Stimulated activated CD4-positive, alpha-beta T cell treated with anti-CD3 and anti-CD28 coated beads, Interleukin-1b, Interleukin-23, amount 100 ng/mL, for 24 hours (primary cell): ENCODE results near the gene OGN.

Experiments
- DNase-seq, 4 experiments: peaks; one replicate each; pipeline ENCODE4 v3.0.0-alpha.2; 2020; ENCODE audit warnings: low read depth in 4 of 4, low spot score in 1 of 4

OGN gene

DNA sequence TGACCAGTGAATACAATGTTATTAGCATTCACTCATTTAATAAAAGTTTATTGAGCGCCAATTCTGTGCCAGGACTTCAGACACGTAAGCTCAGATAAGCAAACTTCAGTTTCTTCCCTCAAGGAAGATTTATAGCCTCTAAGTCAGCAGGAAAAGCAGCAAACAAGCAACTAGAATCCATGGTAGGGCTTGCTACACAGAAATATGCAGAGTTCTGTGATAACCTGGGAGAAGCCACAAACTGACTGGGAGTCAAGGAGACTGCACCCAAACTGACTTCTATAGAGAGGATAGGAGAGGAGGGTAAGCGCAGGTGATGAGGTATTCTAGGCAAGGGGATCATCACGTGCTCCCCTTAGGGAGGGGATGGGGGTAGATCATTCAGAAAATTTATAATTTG lies 1.4 kb upstream of the OGN start:
- no peak for DNase-seq

GRCh38 chr9:92402826-92403745 lies 1.3 kb downstream of the OGN start:
- no peak for DNase-seq

DNA sequence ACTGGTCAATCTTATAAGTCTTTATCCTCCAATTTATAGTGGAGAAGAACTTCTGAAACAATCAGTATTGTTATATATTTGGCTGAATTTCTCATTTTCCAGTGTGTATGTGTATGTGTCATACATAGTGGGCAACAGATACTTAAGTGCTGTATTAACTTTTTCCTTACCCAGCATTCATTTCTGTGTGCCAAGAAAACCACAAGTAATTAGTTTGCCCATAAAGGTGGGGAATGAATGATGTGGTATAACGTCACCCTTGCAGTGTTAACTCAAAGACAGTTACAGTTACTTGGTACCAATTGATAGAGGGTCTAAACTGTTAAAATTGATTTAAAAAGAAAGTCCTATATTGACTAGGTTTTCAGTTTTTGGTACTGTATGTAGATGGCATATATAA lies 2.0 kb downstream of the OGN start:
- DNase-seq, result no peak

DNA sequence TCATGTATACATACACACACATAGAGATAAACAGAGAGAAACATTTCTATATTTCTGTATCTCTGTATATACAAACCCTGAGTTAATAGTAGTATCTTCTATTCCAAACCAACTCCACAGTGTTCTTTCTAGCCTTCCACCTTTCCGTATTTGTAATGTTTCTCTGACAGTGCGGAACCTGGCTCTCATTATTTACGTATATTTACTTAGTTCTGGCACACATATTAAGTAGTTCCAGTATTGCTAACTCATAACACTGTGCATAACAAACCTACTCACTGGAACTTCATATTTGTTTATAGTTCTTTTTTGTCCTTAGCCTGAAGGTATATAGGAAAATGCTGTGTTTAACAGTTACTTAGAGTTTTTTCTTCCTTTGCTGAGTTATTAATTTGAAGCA lies 6.5 kb downstream of the OGN start:
- DNase-seq, result no peak

GRCh38 chr9:92395617-92396016 lies 8.8 kb downstream of the OGN start:
- DNase-seq, result no peak

DNA sequence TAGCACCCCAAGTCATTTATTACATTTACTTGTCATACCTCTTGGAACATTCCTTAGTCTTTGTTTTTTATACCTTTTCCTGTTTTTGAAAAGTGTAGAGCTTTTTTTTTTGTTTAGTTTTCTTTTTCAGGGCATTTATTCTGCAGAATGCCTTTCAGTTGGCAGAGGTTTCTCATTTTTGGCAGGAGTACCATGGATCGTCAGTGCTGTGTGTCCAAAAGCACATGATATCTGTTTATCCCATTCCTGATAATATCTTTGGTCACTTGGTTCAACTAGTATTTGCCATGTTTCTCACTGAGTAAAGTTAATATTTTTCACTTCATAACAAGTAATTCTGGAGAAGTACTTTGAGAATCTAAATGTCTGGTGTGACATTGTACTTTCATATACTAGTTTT lies 10.7 kb downstream of the OGN start:
- no peak for DNase-seq

- DNase-seq, result no peak
Observed at GRCh38 chr9:92392690-92393089, 11.7 kb downstream of the OGN start.

DNA sequence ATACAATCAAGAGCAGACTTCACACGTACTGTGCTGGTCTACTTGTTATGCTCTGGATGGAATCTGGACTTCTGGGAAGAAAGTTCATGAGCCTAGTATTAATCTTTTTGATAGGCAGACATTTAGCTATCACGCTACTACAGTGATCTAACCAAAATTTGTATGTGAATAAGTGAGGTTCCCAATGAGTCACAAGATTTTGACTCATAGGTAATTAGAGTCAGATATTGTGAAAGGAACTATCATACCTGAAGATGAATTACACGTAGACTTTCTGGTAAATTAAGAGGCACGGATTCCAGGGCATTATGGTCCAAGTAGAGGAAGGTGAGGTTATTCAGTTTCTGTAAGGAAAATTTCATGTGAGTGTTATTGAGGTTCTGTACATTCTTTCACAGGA lies 18.4 kb downstream of the OGN start:
- no peak for DNase-seq

DNA sequence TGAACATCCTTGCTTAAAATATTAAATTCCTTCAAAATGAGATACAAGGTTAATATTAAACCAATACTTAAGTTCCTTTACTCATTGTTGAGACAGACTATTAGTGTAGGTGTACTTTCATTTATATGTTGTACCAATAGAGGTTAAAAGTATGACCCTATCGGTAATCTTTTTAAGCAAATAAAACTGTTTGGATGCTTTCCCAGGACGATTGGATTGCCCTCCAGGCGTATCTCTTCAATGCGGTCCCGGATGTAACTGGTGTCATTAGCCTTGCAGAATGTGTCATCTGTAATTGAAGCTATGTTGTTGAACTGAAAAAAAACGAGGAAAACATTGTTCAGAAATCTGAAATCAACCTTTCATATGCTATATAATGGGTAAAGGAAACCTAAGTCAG lies 18.9 kb downstream of the OGN start:
- no peak for DNase-seq

DNA sequence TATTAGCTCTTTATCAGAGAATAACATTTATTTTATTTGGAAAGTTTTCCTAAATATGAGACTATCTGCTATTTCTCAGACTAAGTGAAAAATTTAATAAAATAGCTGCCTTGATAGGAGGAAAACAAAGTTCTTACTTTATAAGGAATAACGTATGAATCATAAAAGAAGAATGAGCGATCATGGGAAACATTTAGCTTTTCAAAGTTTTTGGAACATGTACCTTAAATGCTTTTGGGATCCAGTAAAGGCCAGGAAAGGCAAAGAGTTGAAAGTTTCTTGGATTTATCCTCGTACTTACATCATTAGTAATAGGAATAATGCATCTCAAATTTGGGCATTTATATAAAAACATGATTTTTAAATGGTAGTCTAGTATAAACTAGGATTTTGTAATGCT lies 19.4 kb downstream of the OGN start:
- DNase-seq, result no peak

GRCh38 chr9:92384375-92384774 lies 20.0 kb downstream of the OGN start:
- DNase-seq, result no peak

GRCh38 chr9:92381775-92382174 lies 22.6 kb downstream of the OGN start:
- DNase-seq, result no peak

- no peak for DNase-seq
Observed at GRCh38 chr9:92380603-92381002, 23.8 kb downstream of the OGN start.

- DNase-seq, result no peak
Observed at GRCh38 chr9:92378865-92379560, 25.4 kb downstream of the OGN start.

- DNase-seq, result no peak
Observed at GRCh38 chr9:92377876-92378275, 26.5 kb downstream of the OGN start.

GRCh38 chr9:92373167-92373566 lies 31.2 kb downstream of the OGN start:
- no peak for DNase-seq

GRCh38 chr9:92369075-92369474 lies 35.3 kb downstream of the OGN start:
- no peak for DNase-seq

- DNase-seq, result no peak
Observed at GRCh38 chr9:92360083-92360482, 44.3 kb downstream of the OGN start.

GRCh38 chr9:92359394-92359995 lies 44.9 kb downstream of the OGN start:
- no peak for DNase-seq

DNA sequence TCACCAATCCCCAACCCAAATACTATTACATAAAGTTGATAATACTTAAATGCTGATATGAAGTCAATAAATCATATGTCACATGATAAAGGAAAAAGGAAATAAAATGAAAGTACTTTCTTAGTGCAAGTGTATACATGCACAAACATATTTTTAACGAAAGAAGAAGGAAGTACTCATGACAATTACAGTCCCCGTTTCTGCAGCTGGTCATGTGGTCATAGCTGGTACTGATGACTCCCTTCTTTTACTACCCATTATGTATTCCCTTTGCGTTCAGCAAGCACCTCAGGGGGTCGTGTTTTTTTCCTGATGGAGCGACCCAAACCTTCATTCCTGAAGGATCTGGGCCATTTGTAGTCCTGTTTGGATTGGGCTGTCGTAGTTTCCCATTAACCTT lies 51.3 kb downstream of the OGN start:
- no peak for DNase-seq

DNA sequence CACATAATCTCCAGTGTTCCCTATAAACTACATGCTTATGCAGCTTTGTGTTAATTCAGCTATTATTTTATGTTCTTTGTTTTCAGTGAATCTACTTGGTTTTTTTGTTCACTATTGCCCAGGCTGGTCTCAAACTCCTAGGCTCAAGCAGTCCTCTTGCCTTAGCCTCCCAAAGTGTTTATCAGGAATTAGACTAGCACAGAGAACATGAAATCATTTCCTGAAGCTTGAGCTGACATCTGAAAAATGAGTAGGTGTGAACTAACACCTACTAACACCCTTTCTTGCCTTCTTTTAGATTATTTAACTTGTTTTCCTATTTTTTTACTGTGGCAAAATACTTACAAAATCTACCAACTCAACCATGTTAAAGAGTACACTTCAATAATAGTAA lies 53.6 kb downstream of the OGN start:
- no peak for DNase-seq
